GM12891 (cell line): Measurements from ENCODE around the gene CD99.

Experiments used
- DNase-seq: peaks from one replicate; pipeline ENCODE4 v3.0.0; 2011; ENCODE audit warnings: low spot score; ENCODE audit not compliant: insufficient read length
- FAIRE-seq: peaks from 2 replicates; lab custom pipeline; 2011; peaks lifted over from hg19 to GRCh38; lab: Jason Lieb, UNC
- PAX5 ChIP-seq: IDR thresholded peaks from 2 replicates; pipeline ENCODE4 v1.6.1; 2011; ENCODE audit warnings: low read length, moderate library complexity, mild to moderate bottlenecking; ENCODE audit not compliant: insufficient read depth, severe bottlenecking
- POLR2A ChIP-seq: IDR thresholded peaks from 2 replicates; pipeline ENCODE4 v1.6.1; 2011; ENCODE audit warnings: low read depth, low read length, control low read depth
- POLR2AphosphoS5 ChIP-seq: IDR thresholded peaks from 2 replicates; pipeline ENCODE4 v1.6.1; 2011; ENCODE audit warnings: low read depth, low read length, control low read depth
- POU2F2 ChIP-seq: IDR thresholded peaks from 2 replicates; pipeline ENCODE4 v1.6.1; 2011; ENCODE audit warnings: low read depth, mild to moderate bottlenecking, control low read depth, low read length, moderate library complexity
- SPI1 ChIP-seq: IDR thresholded peaks from 2 replicates; pipeline ENCODE4 v1.6.1; 2011; ENCODE audit warnings: low read depth, low read length, control low read depth
- TAF1 ChIP-seq: IDR thresholded peaks from 2 replicates; pipeline ENCODE4 v1.6.1; 2011; ENCODE audit warnings: low read depth, low read length, control low read depth

CD99 gene

GRCh38 chrX:2784026-2784425, 92.9 kb downstream of the CD99 start:
- no peak for TF ChIP-seq POU2F2
- TF ChIP-seq POLR2AphosphoS5, result no peak
- TF ChIP-seq PAX5, result no peak
- no peak for TF ChIP-seq SPI1
- TF ChIP-seq TAF1, result no peak
- TF ChIP-seq POLR2A, result no peak
- FAIRE-seq, result no peak
- no peak for DNase-seq

GRCh38 chrX:2785538-2785937, 94.4 kb downstream of the CD99 start:
- FAIRE-seq, result no peak
- TF ChIP-seq TAF1 (no peak), POU2F2 (no peak), SPI1 (no peak), POLR2AphosphoS5 (no peak)
- no peak for DNase-seq

- DNase-seq (no peak), FAIRE-seq (no peak)
- TF ChIP-seq POLR2AphosphoS5, result no peak
- no peak for TF ChIP-seq POLR2A
- no peak for TF ChIP-seq PAX5
- TF ChIP-seq POU2F2, result no peak
- TF ChIP-seq SPI1, result no peak
- no peak for TF ChIP-seq TAF1
Observed at GRCh38 chrX:2788980-2789379, 97.9 kb downstream of the CD99 start.

- FAIRE-seq (no peak), DNase-seq (no peak)
- TF ChIP-seq POU2F2, result no peak
- TF ChIP-seq PAX5, result no peak
- no peak for TF ChIP-seq SPI1
- TF ChIP-seq POLR2AphosphoS5, result no peak
- no peak for TF ChIP-seq POLR2A
- TF ChIP-seq TAF1, result no peak
Observed at GRCh38 chrX:2789569-2789968, 98.5 kb downstream of the CD99 start.
